GM10248 (cell line): ENCODE results near the gene C9orf85.
"Not testable (repeated sequence)": the region's sequence is repeated elsewhere in the genome, so short reads cannot be mapped to it uniquely, and the experiment has no call there.

Experiments
- CTCF ChIA-PET: fragments of 300-600 bp; sonication (Branson Sonifier 250); formaldehyde crosslinking; extraction: SDS; loops from one replicate; lab custom pipeline; 2021; ENCODE audit warnings: antibody characterized with exemption; lab: Yijun Ruan, JAX
- POLR2A ChIA-PET: fragments of 350-650 bp; sonication (Branson Sonifier 250); formaldehyde crosslinking; extraction: SDS; loops from one replicate; lab custom pipeline; 2020; ENCODE audit warnings: antibody characterized with exemption; lab: Yijun Ruan, JAX
- DNase-seq: peaks from one replicate; pipeline ENCODE4 v3.0.0; 2012; ENCODE audit errors: extremely low spot score
- TF ChIP-seq, protein P1 (sequence below): IDR thresholded peaks from 2 replicates; pipeline ENCODE4 v1.5.1; 2012; ENCODE audit warnings: mild to moderate bottlenecking, low read depth; ENCODE audit errors: extremely low read depth, missing control alignments, control extremely low read depth

The C9orf85 gene

DNA sequence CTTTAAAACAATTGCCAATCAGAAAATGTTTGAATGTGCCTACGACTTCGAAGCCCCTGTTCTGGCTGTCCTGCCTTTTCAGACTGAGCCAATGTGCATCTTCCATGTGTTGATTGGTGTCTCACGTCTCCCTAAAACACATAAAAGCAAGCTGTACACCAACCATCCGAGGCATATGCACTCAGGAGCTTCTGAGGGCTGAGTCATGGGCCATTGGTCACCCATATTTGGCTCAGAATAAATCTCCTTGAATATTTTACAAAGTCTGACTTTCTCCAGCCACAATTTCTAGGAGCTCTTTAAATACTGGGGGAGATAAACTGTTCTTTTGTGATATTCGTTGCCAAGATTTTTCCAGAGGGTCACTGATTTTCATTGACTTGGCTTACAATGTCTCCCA, 95.1 kb downstream of the C9orf85 start:
- POLR2A ChIA-PET = no interaction called here
- CTCF ChIA-PET = interaction anchor here (1.0 to 4.8 kb wide), 4 partner anchors 10 to 186 kb away, joined by 4 to 39 read pairs (median 7); no protein-coding TSS in a partner anchor
- DNase-seq = no peak
- TF ChIP-seq, protein P1, sequence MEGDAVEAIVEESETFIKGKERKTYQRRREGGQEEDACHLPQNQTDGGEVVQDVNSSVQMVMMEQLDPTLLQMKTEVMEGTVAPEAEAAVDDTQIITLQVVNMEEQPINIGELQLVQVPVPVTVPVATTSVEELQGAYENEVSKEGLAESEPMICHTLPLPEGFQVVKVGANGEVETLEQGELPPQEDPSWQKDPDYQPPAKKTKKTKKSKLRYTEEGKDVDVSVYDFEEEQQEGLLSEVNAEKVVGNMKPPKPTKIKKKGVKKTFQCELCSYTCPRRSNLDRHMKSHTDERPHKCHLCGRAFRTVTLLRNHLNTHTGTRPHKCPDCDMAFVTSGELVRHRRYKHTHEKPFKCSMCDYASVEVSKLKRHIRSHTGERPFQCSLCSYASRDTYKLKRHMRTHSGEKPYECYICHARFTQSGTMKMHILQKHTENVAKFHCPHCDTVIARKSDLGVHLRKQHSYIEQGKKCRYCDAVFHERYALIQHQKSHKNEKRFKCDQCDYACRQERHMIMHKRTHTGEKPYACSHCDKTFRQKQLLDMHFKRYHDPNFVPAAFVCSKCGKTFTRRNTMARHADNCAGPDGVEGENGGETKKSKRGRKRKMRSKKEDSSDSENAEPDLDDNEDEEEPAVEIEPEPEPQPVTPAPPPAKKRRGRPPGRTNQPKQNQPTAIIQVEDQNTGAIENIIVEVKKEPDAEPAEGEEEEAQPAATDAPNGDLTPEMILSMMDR = no peak

DNA sequence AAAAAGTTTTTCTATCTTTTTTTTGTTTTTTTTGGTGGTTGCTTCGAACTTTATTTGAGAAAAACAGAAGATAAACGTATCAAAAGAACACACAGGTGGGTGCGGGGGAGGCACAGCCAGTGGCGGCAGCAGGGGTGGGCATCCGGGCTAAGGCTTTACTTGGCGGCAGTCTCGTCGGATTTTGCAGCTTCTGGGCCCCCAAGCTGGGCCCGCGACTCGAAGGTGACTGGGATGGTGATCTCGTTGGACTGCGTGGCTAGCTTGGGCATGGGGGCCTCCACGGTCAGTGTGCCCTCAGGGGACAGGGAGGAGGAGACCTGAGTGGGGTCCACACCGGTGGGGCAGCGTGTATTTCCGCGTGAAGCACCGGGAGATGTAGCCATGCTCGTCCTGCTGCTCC, 96.3 kb downstream of the C9orf85 start:
- DNase-seq, POLR2A ChIA-PET: not testable (repeated sequence)
- CTCF ChIA-PET = interaction anchor here (1.2 to 4.8 kb wide), 3 partner anchors 11 to 31 kb away, joined by 3 to 39 read pairs (median 10); no protein-coding TSS in a partner anchor

DNA sequence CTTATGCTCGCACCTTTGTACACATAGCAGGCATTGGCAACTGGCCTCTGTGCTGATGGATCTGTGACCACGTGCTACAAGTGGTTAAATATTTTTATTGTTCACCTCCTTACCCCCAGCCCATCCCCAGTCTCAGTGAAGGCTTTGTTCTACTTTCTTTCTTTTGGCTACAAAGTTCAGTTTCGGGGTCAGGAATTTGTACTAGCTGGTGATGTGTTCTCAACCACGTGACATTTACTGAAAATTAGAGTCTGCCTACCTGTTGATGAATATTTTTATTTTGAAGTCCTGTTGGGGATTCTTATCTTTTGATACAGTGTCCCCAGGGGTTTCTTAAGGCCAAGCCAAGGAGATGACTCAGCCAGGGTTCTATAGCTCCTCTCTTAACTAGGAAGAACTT, 101.2 kb downstream of the C9orf85 start:
- DNase-seq = no peak
- ChIA-PET POLR2A (interaction anchor here (0.6 kb wide), 1 partner anchor 573 kb away, joined by 3 read pairs; no protein-coding TSS in a partner anchor), CTCF (interaction anchor here (1.3 to 2.5 kb wide), 2 partner anchors 13 to 206 kb away, joined by 4 to 18 read pairs; no protein-coding TSS in a partner anchor)

DNA sequence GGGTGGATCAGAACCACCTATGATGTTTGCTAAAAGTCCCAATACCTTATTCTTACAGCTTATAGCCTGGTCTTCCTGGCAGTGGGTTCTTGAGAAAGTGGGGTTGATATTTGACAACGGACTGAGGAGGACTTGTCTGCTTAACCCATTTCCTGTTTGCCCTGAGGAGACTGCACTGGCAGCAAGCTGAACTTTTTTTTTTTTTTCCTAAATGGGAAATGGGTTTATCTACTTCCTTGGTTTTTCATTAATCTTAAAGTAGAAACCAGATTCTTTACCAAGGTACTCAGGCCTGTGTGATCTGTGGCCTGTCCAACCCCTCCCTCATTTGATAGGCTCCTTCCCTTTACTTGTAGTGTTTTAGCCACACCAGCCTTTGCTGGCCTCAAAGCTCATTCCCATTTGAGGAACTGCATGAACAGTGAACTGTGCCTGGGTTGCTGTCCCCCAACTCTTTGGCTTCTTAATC, 101.9 kb downstream of the C9orf85 start:
- ChIA-PET POLR2A (interaction anchor here (0.6 kb wide), 1 partner anchor 572 kb away, joined by 3 read pairs; no protein-coding TSS in a partner anchor), CTCF (interaction anchor here (1.3 to 2.5 kb wide), 2 partner anchors 12 to 207 kb away, joined by 4 to 18 read pairs; no protein-coding TSS in a partner anchor)
- TF ChIP-seq, protein P1 = no peak
- DNase-seq = no peak

More for the DNA sequence above, 101.2 kb downstream of the C9orf85 start:
- TF ChIP-seq, protein P1 = no peak

DNA sequence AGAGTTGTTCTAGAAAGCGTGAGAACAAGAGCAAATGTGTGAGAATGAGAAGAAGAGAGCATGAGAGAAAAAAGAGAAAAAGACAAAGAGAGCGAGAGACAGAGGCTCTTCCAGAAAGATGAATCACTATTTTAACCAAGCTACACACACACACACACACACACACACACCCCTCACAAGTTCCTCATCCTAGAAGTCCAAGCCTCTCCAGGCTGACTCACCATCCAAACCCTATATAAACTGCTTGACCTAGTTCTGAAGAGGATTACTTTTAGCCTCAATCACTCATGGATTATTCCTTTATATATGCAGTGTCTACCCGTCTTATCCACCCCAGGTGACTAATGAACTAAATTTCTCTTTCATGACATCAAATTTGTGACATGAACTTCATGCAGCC, 111.4 kb downstream of the C9orf85 start:
- TF ChIP-seq, protein P1 = no peak
- DNase-seq = no peak
- ChIA-PET POLR2A (no interaction called here), CTCF (interaction anchor here (1.3 to 6.2 kb wide), 5 partner anchors 14 to 225 kb away, joined by 3 to 178 read pairs (median 47); no protein-coding TSS in a partner anchor)
